HG03460 (cell line): Measurements from ENCODE around the gene SCO2.
"Not testable (repeated sequence)": the region's sequence is repeated elsewhere in the genome, so short reads cannot be mapped to it uniquely, and the experiment has no call there.

ENCODE experiments used
- ATAC-seq: cut with Tn5 transposase; IDR thresholded peaks from one replicate; pipeline ENCODE4 v1.9.1; 2021; ENCODE audit not compliant: unreplicated experiment

The SCO2 gene

GRCh38 chr22:50522208-50522805, 3.1 kb downstream of the SCO2 start:
- no peak for ATAC-seq

- ATAC-seq, result no peak
Observed at GRCh38 chr22:50521710-50522109, 3.7 kb downstream of the SCO2 start.

GRCh38 chr22:50520826-50521453, 4.5 kb downstream of the SCO2 start:
- ATAC-seq, result no peak

GRCh38 chr22:50520184-50520583, 5.2 kb downstream of the SCO2 start:
- not testable (repeated sequence) for ATAC-seq

- ATAC-seq, result no peak
Observed at GRCh38 chr22:50519151-50519550, 6.2 kb downstream of the SCO2 start.

- ATAC-seq, result no peak
Observed at GRCh38 chr22:50518606-50519005, 6.8 kb downstream of the SCO2 start.

- ATAC-seq, result no peak
Observed at GRCh38 chr22:50517495-50518260, 7.7 kb downstream of the SCO2 start.

- no peak for ATAC-seq
Observed at GRCh38 chr22:50516891-50517290, 8.5 kb downstream of the SCO2 start.

GRCh38 chr22:50516068-50516467, 9.3 kb downstream of the SCO2 start:
- no peak for ATAC-seq

GRCh38 chr22:50513175-50513574, 12.2 kb downstream of the SCO2 start:
- no peak for ATAC-seq

- no peak for ATAC-seq
Observed at GRCh38 chr22:50508897-50509296, 16.5 kb downstream of the SCO2 start.

GRCh38 chr22:50507991-50508884, 17.2 kb downstream of the SCO2 start, which contains the start of gene NCAPH2:
TSS of gene NCAPH2 (plus strand) at chr22:50508224. CDS start at chr22:50508338, 114 bp downstream.
- peak; percentile 66 for ATAC-seq

GRCh38 chr22:50507421-50507990, 17.9 kb downstream of the SCO2 start, which contains the start of gene LMF2:
TSS of gene LMF2 (minus strand) at chr22:50507702. CDS start at chr22:50507675, 27 bp downstream.
- ATAC-seq, result peak; percentile 62

- ATAC-seq, result no peak
Observed at GRCh38 chr22:50506611-50507420, 18.6 kb downstream of the SCO2 start.

GRCh38 chr22:50505776-50506610, 19.4 kb downstream of the SCO2 start:
- ATAC-seq, result no peak

- ATAC-seq, result no peak
Observed at GRCh38 chr22:50505276-50505775, 20.1 kb downstream of the SCO2 start.

- ATAC-seq, result no peak
Observed at GRCh38 chr22:50504369-50505211, 20.8 kb downstream of the SCO2 start.
